ENCODE results near the gene ZNF438.

ZNF438 gene

GRCh38 chr10:31073996-31074721 lies 42.5 kb upstream of the ZNF438 start:
- TF ChIP-seq, protein P1, sequence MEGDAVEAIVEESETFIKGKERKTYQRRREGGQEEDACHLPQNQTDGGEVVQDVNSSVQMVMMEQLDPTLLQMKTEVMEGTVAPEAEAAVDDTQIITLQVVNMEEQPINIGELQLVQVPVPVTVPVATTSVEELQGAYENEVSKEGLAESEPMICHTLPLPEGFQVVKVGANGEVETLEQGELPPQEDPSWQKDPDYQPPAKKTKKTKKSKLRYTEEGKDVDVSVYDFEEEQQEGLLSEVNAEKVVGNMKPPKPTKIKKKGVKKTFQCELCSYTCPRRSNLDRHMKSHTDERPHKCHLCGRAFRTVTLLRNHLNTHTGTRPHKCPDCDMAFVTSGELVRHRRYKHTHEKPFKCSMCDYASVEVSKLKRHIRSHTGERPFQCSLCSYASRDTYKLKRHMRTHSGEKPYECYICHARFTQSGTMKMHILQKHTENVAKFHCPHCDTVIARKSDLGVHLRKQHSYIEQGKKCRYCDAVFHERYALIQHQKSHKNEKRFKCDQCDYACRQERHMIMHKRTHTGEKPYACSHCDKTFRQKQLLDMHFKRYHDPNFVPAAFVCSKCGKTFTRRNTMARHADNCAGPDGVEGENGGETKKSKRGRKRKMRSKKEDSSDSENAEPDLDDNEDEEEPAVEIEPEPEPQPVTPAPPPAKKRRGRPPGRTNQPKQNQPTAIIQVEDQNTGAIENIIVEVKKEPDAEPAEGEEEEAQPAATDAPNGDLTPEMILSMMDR (IDR thresholded peaks at IDR 0.05; ENCODE audit: low read depth, low read length), result no peak
- H3K4me1 ChIP-seq, result no peaks in the 10 kb centered on the region
- H3K36me3 ChIP-seq, result no peaks in the 10 kb centered on the region
- H3K4me3 ChIP-seq (ENCODE audit: low read depth, low read length), result no peak overlapping the region
- H3K9me3 ChIP-seq, result no peaks in the 10 kb centered on the region
- no peak for DNase-seq
- no peaks in the 10 kb centered on the region for H3K27me3 ChIP-seq

DNA sequence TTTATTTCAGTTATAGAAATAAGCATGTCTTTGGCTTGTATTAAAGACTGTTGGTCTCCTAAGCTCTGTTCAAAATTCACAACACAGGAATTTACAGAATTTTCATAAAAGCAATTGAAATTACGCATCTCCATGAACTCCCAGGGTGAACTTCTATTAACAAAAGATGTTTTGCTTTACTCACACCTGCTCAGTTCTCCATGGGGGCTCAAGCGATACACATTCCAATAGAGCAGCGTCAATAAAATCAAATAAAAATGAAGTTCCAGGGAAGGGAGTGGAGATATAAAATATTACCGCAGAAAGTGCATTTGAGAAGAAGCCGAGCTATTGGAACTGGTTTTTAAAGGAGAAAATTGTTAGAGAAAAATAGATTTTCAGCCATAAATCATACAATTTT lies 41.5 kb upstream of the ZNF438 start:
- TF ChIP-seq, protein P1 (IDR thresholded peaks at IDR 0.05; ENCODE audit: low read depth, low read length), result no peak
- DNase-seq, result no peak
- Histone ChIP-seq H3K9me3 (no peaks in the 10 kb centered on the region), H3K36me3 (no peaks in the 10 kb centered on the region), H3K27me3 (no peaks in the 10 kb centered on the region), H3K4me1 (no peaks in the 10 kb centered on the region), H3K4me3 (ENCODE audit: low read depth, low read length) (no peak overlapping the region)

DNA sequence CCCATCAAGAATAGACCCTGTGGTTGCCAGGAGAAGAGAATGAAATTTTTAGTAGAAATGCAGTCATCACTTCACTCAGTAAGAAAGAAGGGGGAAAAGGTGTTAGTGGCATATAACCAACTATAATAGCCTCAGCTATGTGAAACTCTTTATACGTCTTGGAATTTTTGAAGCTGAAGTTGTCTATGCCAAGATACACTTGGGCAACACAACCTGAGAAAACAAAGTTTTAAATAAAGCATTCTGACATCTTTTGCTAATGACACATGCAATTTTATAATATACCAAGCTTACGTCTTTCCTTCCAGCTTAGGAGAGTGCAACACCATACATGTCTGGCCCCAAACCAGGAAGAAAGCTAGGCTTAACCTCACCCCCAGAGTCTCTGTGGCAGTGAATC lies 40.8 kb upstream of the ZNF438 start:
- Histone ChIP-seq H3K27me3 (no peaks in the 10 kb centered on the region), H3K4me1 (no peaks in the 10 kb centered on the region), H3K4me3 (ENCODE audit: low read depth, low read length) (no peak overlapping the region), H3K36me3 (no peaks in the 10 kb centered on the region), H3K9me3 (no peaks in the 10 kb centered on the region)
- TF ChIP-seq, protein P1 (IDR thresholded peaks at IDR 0.05; ENCODE audit: low read depth, low read length), result no peak
- DNase-seq, result no peak

DNA sequence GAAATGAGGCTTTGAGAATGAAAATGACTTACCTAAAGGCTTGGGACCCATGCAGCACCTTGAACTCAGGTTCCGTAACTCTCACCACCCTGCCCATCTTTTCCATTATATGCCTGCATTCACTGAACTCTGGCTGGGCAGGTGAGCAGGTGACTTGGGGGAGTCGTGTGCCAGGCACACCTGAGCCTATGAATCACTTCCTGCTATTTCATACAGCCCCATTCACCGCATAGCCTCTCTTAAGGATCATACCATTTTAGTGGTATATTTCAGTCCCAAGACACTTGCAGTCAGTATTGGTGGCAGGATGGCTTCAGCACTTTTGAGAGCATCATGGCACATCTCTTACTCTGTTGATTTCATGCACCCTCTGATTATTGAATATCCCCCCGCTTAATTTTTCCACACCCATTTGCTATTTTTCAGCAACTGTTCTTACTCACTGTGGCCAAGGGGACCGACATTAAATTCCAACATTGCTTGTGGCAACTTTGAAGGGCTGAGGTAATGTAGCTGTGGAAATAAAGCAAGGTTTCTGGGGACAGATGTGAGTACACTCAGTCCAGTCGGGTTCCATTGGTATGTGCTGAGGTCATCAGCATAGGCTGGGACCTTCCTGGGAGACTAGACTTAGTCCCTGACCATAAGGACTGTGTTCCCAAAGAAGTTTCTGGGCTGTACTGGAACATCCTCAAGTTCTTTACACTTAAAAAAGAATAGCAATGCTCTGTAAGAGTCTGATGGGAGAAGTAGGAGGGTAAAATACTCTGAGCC lies 39.8 kb upstream of the ZNF438 start:
- TF ChIP-seq, protein P1 (IDR thresholded peaks at IDR 0.05; ENCODE audit: low read depth, low read length), result no peak

DNA sequence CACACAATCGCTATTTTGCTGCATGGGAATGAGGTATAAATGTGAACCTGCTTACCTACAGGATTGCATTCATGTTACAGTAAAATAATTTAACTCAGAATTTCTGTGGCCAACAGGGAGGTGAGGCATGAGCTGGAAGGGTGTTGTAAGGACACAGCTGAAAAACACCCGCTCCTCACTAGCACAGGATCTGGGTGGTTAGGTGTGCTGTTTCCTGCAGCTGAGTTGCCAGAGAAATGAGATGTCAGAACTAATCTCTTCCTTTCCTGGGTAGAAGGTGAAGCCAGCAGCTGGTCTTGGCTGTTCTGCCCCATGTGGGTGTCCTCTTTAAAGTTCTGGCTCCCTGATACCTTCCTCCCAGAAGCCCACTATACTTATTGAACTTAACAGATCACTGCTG lies 39.0 kb upstream of the ZNF438 start:
- Histone ChIP-seq H3K36me3 (no peaks in the 10 kb centered on the region), H3K27me3 (no peaks in the 10 kb centered on the region), H3K4me1 (no peaks in the 10 kb centered on the region), H3K9me3 (no peaks in the 10 kb centered on the region), H3K4me3 (ENCODE audit: low read depth, low read length) (no peak overlapping the region)
- no peak for DNase-seq
- TF ChIP-seq, protein P1 (IDR thresholded peaks at IDR 0.05; ENCODE audit: low read depth, low read length), result no peak

More for the DNA sequence above, 39.8 kb upstream of the ZNF438 start:
- Histone ChIP-seq H3K4me3 (ENCODE audit: low read depth, low read length) (no peak overlapping the region), H3K36me3 (no peaks in the 10 kb centered on the region), H3K27me3 (no peaks in the 10 kb centered on the region), H3K9me3 (no peaks in the 10 kb centered on the region), H3K4me1 (no peaks in the 10 kb centered on the region)
- DNase-seq, result no peak

- no peaks in the 10 kb centered on the region for H3K36me3 ChIP-seq
- no peak overlapping the region for H3K4me3 ChIP-seq (ENCODE audit: low read depth, low read length)
- DNase-seq, result no peak
- H3K4me1 ChIP-seq, result no peaks in the 10 kb centered on the region
- H3K27me3 ChIP-seq, result no peaks in the 10 kb centered on the region
- TF ChIP-seq, protein P1 (IDR thresholded peaks at IDR 0.05; ENCODE audit: low read depth, low read length), result no peak
- no peaks in the 10 kb centered on the region for H3K9me3 ChIP-seq
These were observed 38.4 kb upstream of the ZNF438 start for GRCh38 chr10:31070025-31070424.

All from BE2C (cell line).